ENCODE measurements around the gene VAV2.

- TF ChIP-seq CTCF (IDR thresholded peaks at IDR 0.05) (no peak), POLR2A (IDR thresholded peaks at IDR 0.05) (no peak)
Measured at GRCh38 chr9:133728856-133729616, 263.1 kb downstream of the VAV2 start.

Measured in uterus (tissue), 2 donors.